IMR-90 (cell line): ENCODE results near the gene ELFN1. TPM values are rescaled to one million over a fixed set of nuclear protein-coding genes. Genes with fewer than 3 reads are reported as not detected.

Source experiments
- ATAC-seq: fragments of 200-7000 bp; cut with Tn5 transposase; 2 replicates; pipeline ENCODE4 v1.9.1; 2020; ENCODE audit warnings: low read depth, mild to moderate bottlenecking, moderate library complexity
- BruUV-seq: library from RNA; stranded (reverse); fragments of 400-500 nt; replicated peaks from 2 replicates; lab custom pipeline; 2021; lab: Mats Ljungman, UMichigan
- CTCF ChIA-PET: fragments of 300-600 bp; formaldehyde crosslinking; extraction: SDS; loops from one replicate; lab custom pipeline; 2021; ENCODE audit warnings: antibody characterized with exemption; lab: Yijun Ruan, JAX
- POLR2A ChIA-PET: fragments of 300-600 bp; sonication (Branson Sonifier 250); formaldehyde crosslinking; loops from one replicate; lab custom pipeline; 2022; ENCODE audit warnings: antibody characterized with exemption; ENCODE audit not compliant: unreplicated experiment; lab: Charles Lee
- DNase-seq: peaks from one replicate; pipeline ENCODE4 v3.0.0; 2013
- H2AFZ ChIP-seq: replicated peaks from 2 replicates; pipeline ENCODE3; 2013; ENCODE audit warnings: low read length, mild to moderate bottlenecking; ENCODE audit not compliant: poor library complexity
- H2AK5ac ChIP-seq: 2 replicates; pipeline ENCODE4 v1.6.1; 2013; ENCODE audit warnings: low read depth, low read length, inconsistent platforms
- H2AK9ac ChIP-seq: replicated peaks from 2 replicates; pipeline ENCODE3; 2013; ENCODE audit warnings: mild to moderate bottlenecking, low read depth, low read length, moderate library complexity; ENCODE audit not compliant: poor library complexity
- H2BK120ac ChIP-seq: 2 replicates; pipeline ENCODE4 v1.6.1; 2013; ENCODE audit warnings: low read depth, low read length, inconsistent platforms
- H2BK15ac ChIP-seq: 3 replicates; pipeline ENCODE4 v1.6.1; 2013; ENCODE audit warnings: low read depth, low read length, inconsistent platforms
- H2BK20ac ChIP-seq: 2 replicates; pipeline ENCODE4 v1.6.1; 2013; ENCODE audit warnings: low read depth, mild to moderate bottlenecking, inconsistent platforms, low read length, moderate library complexity
- H2BK5ac ChIP-seq: 2 replicates; pipeline ENCODE4 v1.6.1; 2013; ENCODE audit warnings: mild to moderate bottlenecking, low read depth, low read length, inconsistent platforms; ENCODE audit not compliant: poor library complexity, severe bottlenecking
- H3K14ac ChIP-seq: replicated peaks from 2 replicates; pipeline ENCODE4 v1.6.1; 2013; ENCODE audit warnings: low read depth, low read length, inconsistent platforms
- H3K18ac ChIP-seq: 2 replicates; pipeline ENCODE4 v1.6.1; 2013; ENCODE audit warnings: low read depth, low read length, control low read depth
- H3K23ac ChIP-seq: 2 replicates; pipeline ENCODE4 v1.6.1; 2013; ENCODE audit warnings: low read depth, low read length, inconsistent platforms
- H3K27ac ChIP-seq: 2 replicates; pipeline ENCODE4 v1.5.1; 2013; ENCODE audit warnings: mild to moderate bottlenecking, control low read depth, low read length; ENCODE audit not compliant: insufficient read depth
- H3K27me3 ChIP-seq: 2 replicates; pipeline ENCODE4 v1.6.1; 2013; ENCODE audit warnings: low read length; ENCODE audit not compliant: control insufficient read depth, insufficient read depth
- H3K36me3 ChIP-seq: 2 replicates; pipeline ENCODE4 v1.6.1; 2013; ENCODE audit warnings: low read length, mixed read lengths; ENCODE audit not compliant: control insufficient read depth, insufficient read depth
- H3K4ac ChIP-seq: 2 replicates; pipeline ENCODE4 v1.6.1; 2013; ENCODE audit warnings: low read depth, low read length, inconsistent platforms
- H3K4me1 ChIP-seq: 2 replicates; pipeline ENCODE4 v1.6.1; 2013; ENCODE audit warnings: low read length, mixed read lengths; ENCODE audit not compliant: control insufficient read depth, insufficient read depth
- H3K4me2 ChIP-seq: 2 replicates; pipeline ENCODE4 v1.6.1; 2013; ENCODE audit warnings: low read depth, mild to moderate bottlenecking, control low read depth, low read length, moderate library complexity
- H3K4me3 ChIP-seq: 2 replicates; pipeline ENCODE4 v1.5.1; 2013; ENCODE audit warnings: low read depth, mild to moderate bottlenecking, control low read depth, low read length, moderate library complexity; ENCODE audit not compliant: insufficient read depth
- H3K56ac ChIP-seq: 2 replicates; pipeline ENCODE4 v1.6.1; 2013; ENCODE audit warnings: low read length, inconsistent platforms; ENCODE audit not compliant: insufficient read depth; ENCODE audit errors: extremely low read depth
- H3K79me1 ChIP-seq, 2 experiments: 2 replicates each; pipeline ENCODE4 v1.6.1; 2013; ENCODE audit warnings: low read length in 2 of 2, inconsistent platforms in 1 of 2, low read depth in 1 of 2
- H3K9ac ChIP-seq: 2 replicates; pipeline ENCODE4 v1.6.1; 2013; ENCODE audit warnings: low read depth, low read length, control low read depth
- H3K9me1 ChIP-seq: 2 replicates; pipeline ENCODE4 v1.6.1; 2013; ENCODE audit warnings: low read length, inconsistent platforms; ENCODE audit not compliant: insufficient read depth
- H3K9me3 ChIP-seq: 2 replicates; pipeline ENCODE4 v1.6.1; 2013; ENCODE audit warnings: low read length; ENCODE audit not compliant: control insufficient read depth, insufficient read depth
- H4K20me1 ChIP-seq: 2 replicates; pipeline ENCODE4 v1.6.1; 2013; ENCODE audit warnings: low read length, inconsistent platforms; ENCODE audit not compliant: insufficient read depth
- H4K5ac ChIP-seq: 2 replicates; pipeline ENCODE4 v1.6.1; 2013; ENCODE audit warnings: mild to moderate bottlenecking, low read depth, low read length, control low read depth
- H4K8ac ChIP-seq, 2 experiments: 2 replicates each; pipeline ENCODE4 v1.6.1; 2013; ENCODE audit warnings: low read depth in 2 of 2, low read length in 2 of 2, control low read depth in 1 of 2, inconsistent platforms in 1 of 2
- H4K91ac ChIP-seq: 2 replicates; pipeline ENCODE4 v1.6.1; 2013; ENCODE audit warnings: low read depth, low read length, inconsistent platforms; ENCODE audit not compliant: insufficient read depth
- CHD1 ChIP-seq: IDR thresholded peaks from 2 replicates; pipeline ENCODE4 v1.6.1; 2012; ENCODE audit warnings: low read depth, low read length, improper control_type of control experiment
- MAFK ChIP-seq: IDR thresholded peaks from 2 replicates; pipeline ENCODE4 v1.6.1; 2012; ENCODE audit warnings: low read depth, low read length, improper control_type of control experiment
- NFE2L2 ChIP-seq: fragments of 150-350 bp; IDR thresholded peaks from 2 replicates; pipeline ENCODE4 v1.6.1; 2016; ENCODE audit warnings: low read depth, mild to moderate bottlenecking, low read length
- POLR2A ChIP-seq: IDR thresholded peaks from 2 replicates; pipeline ENCODE4 v1.6.1; 2012; ENCODE audit warnings: mild to moderate bottlenecking, low read depth, low read length
- RCOR1 ChIP-seq: IDR thresholded peaks from 2 replicates; pipeline ENCODE4 v1.6.1; 2012; ENCODE audit warnings: mild to moderate bottlenecking, low read length, improper control_type of control experiment; ENCODE audit not compliant: insufficient replicate concordance
- WGBS, 2 experiments: methylation state at CpG; one replicate each; pipeline versions ENCODE4 v1.1.5 to v1.1.7; 2013; ENCODE audit warnings: missing lambda C conversion rate in 2 of 2; ENCODE audit not compliant: insufficient read length in 1 of 2; ENCODE audit errors: extremely low coverage in 2 of 2; 5-methylcytosine and 5-hydroxymethylcytosine counted together
- dilution Hi-C: fragments of 300-500 bp; cut with HindIII; formaldehyde crosslinking; loops from one replicate; pipeline ENCODE4 v1.14.3; 2018; ENCODE audit warnings: low sequenced_read_pairs; ENCODE audit not compliant: unreplicated experiment
- in situ Hi-C: fragments of 300-500 bp; cut with MboI; formaldehyde crosslinking; loops from 3 replicates; pipeline ENCODE4 v1.14.3; 2019; ENCODE audit warnings: low sequenced_read_pairs, inconsistent platforms, mixed read lengths
- intact Hi-C: fragments of 100-400 bp; cut with micrococcal nuclease; formaldehyde crosslinking; loops from 2 replicates; pipeline ENCODE4 v1.10.0; 2022
- polyA plus RNA-seq, 3 experiments: library from polyadenylated mRNA; depleted of rRNA; stranded (reverse); fragments of >200 nt; gene quantifications; 2 replicates each; pipeline ENCODE4 v1.2.3, GENCODE V29; 2012; ENCODE audit warnings: low replicate concordance in 1 of 3
- total RNA-seq: library from RNA; depleted of rRNA; stranded (reverse); fragments of >200 nt; gene quantifications from 2 replicates; pipeline ENCODE4 v1.2.3, GENCODE V29; 2012
- TF ChIP-seq, protein P1 (sequence below): fragments of 150-350 bp; IDR thresholded peaks from 2 replicates; pipeline ENCODE4 v1.6.1; 2017; ENCODE audit warnings: mild to moderate bottlenecking, antibody characterized with exemption, low read length, low read depth
- TF ChIP-seq, protein P2 (sequence below): fragments of 150-350 bp; IDR thresholded peaks from 2 replicates; pipeline ENCODE4 v1.6.1; 2016; ENCODE audit warnings: low read depth, mild to moderate bottlenecking, low read length, moderate library complexity, borderline replicate concordance

ELFN1 gene
- total and polyA plus RNA-seq, 2 of the 4 experiments (the other 2 are of a cell fraction): 1.6 to 5.2 TPM

DNA sequence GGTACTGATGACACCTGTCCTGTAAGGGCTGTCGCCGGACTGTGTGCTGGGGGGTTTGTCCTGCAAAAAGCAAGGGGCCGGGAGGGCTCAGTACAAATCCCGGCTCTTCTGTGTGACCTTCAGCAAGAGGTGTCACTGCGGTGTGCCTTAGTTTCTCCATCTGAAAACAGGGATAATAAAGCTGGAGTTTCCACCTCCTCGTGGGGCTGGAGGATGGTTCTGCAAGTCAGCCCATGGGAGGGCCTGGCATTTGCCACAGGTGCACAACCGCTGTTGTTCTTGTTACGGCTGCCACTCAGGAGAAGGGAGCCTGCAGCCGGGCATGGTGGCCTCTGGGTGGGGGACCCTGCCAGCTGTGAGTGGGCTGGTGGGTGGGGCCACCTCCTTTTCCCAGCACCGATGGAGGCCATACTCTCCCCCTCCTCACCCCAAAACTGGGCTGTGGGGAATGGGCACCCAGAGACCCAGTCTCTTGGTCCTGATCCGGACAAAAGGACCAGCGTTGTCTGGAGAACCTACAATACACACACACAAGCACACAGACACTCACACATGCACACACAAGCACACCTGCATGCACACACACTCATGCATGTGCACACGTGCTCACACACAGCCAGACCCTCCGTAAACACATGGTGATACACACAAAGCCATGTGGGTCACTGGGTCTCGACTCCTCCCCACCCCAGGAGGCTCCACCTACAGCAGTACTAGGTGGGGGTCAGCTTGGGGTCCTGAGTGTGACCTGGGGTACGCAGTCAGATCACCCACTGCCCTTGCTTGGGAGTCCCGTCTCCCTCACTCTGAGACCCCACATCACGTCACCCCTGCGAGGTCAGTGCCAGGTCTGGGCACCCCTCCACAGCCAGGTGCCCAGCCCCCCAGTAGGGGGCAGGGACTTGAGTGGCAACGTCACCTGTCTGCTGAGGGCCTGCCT is 34.1 kb downstream of the ELFN1 start:
- no peak overlapping the region for H3K56ac ChIP-seq
- DNase-seq (no peak), ATAC-seq (no peak)
- H3K4me3 ChIP-seq: no peak overlapping the region
- H3K14ac ChIP-seq: no peak overlapping the region
- H3K18ac ChIP-seq: no peak overlapping the region
- H2BK15ac ChIP-seq: no peak overlapping the region
- intact Hi-C loops: no loop called here
- no peak overlapping the region for H4K5ac ChIP-seq
- no peak overlapping the region for H2AK9ac ChIP-seq
- peaks cover 5% of the 10 kb centered on the region for H3K9me3 ChIP-seq
- H3K79me1 ChIP-seq: no peaks in the 10 kb centered on the region; a peak in 1 of 4 replicates
- H2AFZ ChIP-seq: no peak overlapping the region
- peaks cover 2% of the 10 kb centered on the region for H3K27me3 ChIP-seq
- no peak overlapping the region for H2AK5ac ChIP-seq
- no peak overlapping the region for H3K4me2 ChIP-seq
- dilution Hi-C loops: no loop called here
- H3K9me1 ChIP-seq: peaks cover 3% of the 10 kb centered on the region; the same call in 1 of the 2 replicates
- H4K91ac ChIP-seq: no peak overlapping the region
- CTCF ChIA-PET: no interaction called here
- peaks cover 3% of the 10 kb centered on the region; the same call in 1 of the 2 replicates for H4K20me1 ChIP-seq
- H3K4me1 ChIP-seq: no peaks in the 10 kb centered on the region
- no peak overlapping the region for H3K27ac ChIP-seq
- POLR2A ChIA-PET: no interaction called here
- H3K9ac ChIP-seq: no peak overlapping the region
- H3K4ac ChIP-seq: no peak overlapping the region
- no peak overlapping the region for H2BK5ac ChIP-seq
- BruUV-seq: no TSS peak
- TF ChIP-seq POLR2A (no peak), NFE2L2 (no peak), CHD1 (no peak), MAFK (no peak), RCOR1 (no peak)
- TF ChIP-seq, protein P1, sequence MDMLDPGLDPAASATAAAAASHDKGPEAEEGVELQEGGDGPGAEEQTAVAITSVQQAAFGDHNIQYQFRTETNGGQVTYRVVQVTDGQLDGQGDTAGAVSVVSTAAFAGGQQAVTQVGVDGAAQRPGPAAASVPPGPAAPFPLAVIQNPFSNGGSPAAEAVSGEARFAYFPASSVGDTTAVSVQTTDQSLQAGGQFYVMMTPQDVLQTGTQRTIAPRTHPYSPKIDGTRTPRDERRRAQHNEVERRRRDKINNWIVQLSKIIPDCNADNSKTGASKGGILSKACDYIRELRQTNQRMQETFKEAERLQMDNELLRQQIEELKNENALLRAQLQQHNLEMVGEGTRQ: no peak
- TF ChIP-seq, protein P2, sequence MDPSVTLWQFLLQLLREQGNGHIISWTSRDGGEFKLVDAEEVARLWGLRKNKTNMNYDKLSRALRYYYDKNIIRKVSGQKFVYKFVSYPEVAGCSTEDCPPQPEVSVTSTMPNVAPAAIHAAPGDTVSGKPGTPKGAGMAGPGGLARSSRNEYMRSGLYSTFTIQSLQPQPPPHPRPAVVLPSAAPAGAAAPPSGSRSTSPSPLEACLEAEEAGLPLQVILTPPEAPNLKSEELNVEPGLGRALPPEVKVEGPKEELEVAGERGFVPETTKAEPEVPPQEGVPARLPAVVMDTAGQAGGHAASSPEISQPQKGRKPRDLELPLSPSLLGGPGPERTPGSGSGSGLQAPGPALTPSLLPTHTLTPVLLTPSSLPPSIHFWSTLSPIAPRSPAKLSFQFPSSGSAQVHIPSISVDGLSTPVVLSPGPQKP: no peak
- no peak overlapping the region for H2BK20ac ChIP-seq
- in situ Hi-C loops: no loop called here
- no peak overlapping the region for H2BK120ac ChIP-seq
- H4K8ac ChIP-seq: no peak overlapping the region
- WGBS, 2 experiments: 83% methylated on average over 4 of the region's 20 CpGs; no CpG with 5 or more reads in 1 of the 2 experiments
- H3K23ac ChIP-seq: no peak overlapping the region
- H3K36me3 ChIP-seq: no peaks in the 10 kb centered on the region
